NCI-H1092 treated with DMSO at 0.1 percent for 48 hours (cell line): Measurements from ENCODE around the gene KY.

ENCODE experiments used
- DNase-seq: peaks from one replicate; lab custom pipeline; 2025; lab: John Stamatoyannopoulos, UW

Gene KY

GRCh38 chr3:134667956-134668355, 17.1 kb upstream of the KY start:
- DNase-seq: no peak

DNA sequence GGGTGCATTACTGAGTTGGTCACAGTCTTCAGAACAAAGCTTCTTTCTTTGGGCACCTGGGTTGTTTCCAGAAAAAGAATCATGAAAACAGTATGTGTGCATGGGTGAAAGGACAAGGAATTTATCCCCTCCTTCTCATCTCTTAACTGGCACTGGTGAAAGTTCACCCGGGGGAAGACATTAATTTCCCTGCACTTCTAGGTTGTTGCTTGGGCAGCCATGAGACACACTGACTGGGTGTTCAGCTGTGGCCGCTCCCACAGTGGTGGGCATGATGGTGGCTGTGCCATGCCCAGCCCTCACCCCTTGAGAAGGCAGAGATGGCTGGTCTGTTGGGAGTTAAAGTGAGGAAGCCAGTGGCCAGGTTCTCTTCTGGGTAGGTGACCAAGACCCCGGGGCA, 16.6 kb upstream of the KY start:
- DNase-seq: no peak

- DNase-seq: no peak
These were observed 16.1 kb upstream of the KY start for GRCh38 chr3:134666885-134667284.

DNA sequence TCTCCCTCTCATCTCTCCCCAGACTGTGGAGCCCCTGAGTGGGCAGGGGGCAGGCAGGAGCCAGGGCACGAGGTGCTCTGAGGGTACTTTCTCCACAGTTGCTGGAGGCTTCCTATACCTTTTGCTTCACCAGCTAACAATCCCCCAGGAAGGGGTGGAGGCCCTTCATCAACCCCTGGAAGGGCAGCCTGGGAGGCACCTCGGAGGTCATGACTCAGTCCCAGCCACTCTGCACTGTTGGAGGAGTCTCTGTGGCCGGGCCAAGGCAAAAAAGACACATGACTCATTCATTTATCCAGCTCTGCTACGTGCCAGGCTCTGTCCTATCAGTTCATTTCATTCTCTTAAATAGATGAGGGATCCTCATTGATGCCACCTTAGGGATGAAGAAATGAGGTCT, 15.6 kb upstream of the KY start:
- DNase-seq: no peak

DNA sequence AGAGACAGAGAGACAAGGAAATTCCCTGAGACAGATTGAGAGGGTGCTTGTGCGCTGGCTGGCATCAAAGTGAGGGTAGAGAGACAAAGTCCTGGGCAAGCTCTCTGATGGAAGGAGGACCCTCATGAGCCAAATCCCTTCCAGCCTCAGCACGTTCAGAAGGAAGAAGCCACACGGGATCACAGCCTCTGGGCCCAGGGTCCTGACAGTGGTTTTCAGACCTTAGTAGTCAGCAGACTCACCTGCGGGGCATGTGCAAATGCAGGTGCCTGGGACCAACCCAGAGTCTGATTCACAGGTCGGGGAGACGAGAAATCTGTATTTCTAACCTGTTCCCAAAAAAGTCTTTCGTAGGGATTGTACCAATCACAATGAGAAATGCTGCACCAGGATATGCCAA, 15.2 kb upstream of the KY start:
- DNase-seq: no peak

DNA sequence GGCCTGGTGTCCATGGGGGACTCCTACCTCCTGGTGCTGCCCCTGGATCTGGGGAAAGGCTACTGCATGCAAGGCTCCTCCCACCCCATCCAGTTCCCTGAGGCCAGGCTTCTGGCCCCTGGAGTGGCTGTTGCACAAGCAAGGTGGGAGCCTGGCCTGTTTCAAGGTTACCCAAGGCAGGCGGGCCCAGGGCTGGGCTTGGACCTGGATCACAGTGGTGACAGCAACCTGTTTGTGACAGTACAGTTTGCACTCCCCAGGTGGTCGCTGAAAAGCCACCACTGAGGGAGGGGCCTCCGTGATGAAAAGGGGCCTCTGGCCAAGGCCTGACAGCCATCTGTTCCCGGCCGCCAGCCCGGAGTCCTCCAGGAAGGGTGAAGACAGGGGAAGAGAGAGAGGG, 14.4 kb upstream of the KY start:
- no peak for DNase-seq

DNA sequence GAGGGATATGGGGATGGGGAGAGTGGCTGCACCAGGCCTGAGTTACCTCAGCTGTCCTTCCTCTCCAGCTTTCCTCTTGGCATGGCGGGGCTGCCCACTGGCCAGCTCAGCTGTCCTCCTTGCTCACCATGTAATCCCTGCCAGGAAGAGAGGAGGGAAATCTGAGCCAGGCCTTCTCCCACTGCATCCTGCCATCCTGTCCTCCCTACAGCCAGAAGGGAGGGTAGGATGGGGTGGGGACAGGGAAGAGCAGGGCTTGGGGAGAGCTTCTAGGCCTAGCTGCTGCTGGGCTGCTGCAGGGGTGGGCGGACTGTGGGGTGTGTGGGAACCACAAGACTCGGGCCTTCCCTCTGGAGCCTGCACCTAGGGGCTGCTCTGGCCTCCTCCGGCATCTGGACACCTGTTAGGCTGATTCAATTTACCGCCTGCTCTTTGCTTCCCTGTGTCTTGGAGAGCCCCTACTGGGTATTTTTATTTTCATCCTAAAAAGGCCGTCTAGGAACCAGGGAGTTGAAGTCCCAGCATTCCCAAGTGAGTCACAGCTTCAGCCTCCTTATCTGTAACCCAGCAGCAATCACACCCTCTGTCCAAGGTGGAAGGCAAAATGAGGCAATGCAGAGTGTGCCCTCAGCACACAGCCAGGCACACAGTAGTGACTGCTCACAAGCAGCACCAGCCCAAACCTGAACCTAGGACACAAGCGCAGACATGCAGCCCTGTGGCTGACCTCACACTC, 13.1 kb upstream of the KY start:
- no peak for DNase-seq

DNA sequence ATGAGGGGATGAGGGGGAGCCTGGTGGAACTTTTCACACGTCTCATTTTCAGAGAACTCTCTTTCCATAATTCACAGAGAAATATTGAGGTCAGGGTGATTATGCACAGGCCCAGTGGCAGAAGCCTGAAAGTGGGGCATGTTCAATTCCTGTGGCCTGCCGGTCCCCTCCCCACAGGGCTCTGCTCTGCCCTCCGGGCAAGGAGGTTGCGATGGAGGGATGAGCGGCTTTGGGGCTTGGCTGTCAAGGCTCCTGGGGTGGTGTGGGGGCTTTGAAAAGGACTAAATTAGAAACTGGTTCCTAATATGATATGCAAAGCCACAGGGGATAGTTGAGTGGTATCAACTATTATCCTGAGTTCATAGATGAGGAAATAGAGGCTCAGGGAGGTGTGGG, 9.2 kb upstream of the KY start:
- DNase-seq: no peak

DNA sequence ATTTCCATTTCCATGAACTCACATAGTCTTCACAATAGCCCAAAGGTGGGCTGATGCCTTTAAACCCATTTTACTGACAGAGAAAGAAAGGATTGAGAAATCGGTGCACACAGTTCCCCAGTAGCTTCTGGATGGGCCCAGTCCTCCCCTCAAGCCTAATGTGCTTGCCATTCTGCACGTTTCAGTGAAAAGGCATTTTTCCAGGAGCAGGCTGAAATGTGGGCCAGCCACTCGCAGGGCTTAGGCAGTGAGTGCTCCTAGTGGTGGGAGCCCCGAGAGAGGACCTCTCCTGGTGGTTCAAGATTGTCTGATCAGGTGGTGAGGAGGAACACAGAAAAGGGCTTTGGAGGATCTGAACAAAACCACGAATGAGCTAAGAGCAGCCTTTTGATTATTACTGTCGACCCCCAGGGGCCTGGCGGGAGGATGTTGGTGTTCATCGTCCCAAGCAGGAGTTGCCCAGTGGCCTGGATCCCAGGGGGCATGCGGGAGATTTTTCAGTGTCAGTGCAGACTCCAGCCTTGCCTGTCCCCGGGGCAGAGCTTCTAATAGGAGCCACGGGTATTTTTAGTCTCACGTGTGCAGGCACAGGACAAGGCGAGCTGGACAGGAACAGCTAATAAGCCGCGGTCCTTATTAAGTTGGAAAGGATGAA, 8.7 kb upstream of the KY start:
- DNase-seq: no peak

GRCh38 chr3:134658555-134658954, 7.7 kb upstream of the KY start:
- no peak for DNase-seq

DNA sequence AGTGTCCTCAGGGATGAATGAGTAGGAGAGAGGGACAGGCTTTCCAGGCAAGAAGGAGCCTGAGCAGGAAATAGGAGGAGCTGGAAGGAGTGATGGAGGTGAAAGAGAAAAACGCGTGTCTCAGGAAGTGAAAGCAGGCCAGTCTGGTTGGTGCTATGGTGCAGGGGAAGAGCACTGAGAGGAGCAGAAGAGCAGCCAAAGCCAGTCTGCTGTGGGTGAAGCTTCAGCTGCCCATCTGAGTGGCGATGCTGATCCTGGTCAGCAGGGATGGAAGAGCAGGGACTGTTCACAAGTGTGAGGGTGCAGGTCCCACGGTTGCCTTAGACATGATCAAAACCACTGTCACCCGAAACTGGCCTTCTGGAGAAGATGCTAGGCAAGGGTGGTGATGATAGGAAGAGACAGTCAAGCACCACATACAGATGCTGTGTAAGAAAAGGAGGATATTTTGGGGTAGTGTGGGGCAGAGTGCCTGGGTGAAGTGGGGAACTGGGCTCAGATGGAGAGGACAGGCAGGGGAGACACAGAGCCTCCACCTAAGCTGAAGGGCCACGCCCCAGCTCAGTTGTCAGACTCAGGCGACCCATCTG, 5.5 kb upstream of the KY start:
- DNase-seq: no peak

GRCh38 chr3:134655706-134656105, 4.9 kb upstream of the KY start:
- DNase-seq: no peak

DNA sequence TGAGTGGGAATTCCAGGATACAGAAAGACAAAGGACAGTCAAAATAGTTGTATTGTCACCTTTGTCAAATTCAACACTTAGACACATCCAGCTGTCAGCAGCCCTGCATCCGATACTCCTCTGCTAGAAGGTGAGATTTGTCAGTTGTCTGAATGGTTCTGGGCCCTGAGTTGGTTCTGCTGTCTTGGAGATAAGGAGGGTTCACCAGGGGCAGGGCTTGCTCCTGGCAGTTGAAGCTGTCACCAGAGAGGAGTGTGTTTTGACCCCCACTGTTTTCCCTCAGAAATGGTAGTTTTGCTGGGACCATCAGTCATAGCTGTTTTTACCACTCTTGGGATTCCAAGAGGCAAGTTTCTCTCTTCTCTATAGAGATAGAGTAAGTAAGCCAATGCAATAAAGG, 3.2 kb upstream of the KY start:
- no peak for DNase-seq

DNA sequence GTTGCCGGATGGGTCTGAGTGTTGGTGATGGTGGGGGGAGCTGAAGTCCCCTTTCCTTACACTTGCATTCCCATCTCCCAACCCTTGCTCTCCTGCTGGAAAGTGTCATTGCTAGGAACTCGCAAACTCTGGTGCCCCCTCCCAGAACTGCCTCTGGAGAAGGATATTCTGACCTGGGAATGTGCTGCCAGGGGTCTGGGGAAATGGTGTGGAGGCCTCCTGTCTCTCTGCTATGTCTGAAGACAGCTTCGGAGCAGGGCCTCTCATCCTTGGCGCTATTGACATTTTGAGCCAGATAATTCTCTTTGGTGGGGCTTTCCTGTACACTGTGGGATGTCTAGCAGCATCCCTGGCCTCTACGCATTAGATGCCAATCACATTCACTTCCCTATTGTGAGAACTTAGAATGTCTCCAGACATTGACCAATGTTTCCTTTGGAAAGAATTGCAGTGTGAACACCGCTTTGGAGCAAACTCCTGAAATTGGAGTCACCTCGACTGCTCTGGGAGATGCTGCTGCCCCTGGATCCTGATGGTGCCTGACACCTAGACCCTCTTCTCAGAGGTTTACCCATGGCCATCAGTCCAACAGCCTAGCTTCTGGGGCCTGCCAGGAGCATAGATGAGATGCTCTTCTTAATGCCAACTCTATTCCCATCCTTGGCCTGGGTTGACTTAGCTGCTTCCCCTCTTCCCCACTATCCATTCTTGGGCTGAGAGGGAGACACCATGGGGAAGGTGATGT, 2.2 kb upstream of the KY start:
- DNase-seq: no peak

- peak; percentile 13 for DNase-seq
These were observed 1.6 kb upstream of the KY start for GRCh38 chr3:134652409-134652831.

GRCh38 chr3:134651347-134652041, 672 bp upstream of the KY start:
- peak; percentile 3 for DNase-seq

DNA sequence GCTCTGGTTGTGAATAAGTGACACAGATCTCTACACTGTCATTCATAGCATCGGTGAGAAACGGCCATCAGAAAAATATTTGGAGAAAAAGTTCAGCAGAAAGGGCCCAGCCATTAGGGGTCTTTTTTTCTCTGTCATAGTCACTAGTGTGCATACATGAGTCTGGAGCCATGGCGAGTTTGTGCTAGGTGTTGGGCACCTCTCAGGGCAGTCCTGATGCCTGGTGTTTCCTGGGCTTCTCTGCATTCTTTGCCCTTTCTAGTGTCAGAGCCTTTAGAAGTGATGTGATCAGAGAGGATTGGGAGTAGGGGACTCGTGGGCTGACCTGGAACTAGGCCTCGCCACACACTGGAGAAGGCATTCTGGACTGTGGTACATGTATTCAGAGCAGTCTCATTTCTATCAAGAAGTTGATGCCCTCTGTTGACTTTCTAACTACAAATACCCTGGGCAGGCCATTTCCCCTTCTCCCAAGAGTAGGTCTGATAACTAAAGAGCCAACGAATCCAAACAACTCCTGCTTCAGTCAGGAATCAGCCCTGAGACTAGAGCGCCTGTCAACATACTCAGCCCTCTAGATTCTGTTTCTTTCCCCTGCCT, 1.6 kb downstream of the KY start:
- no peak for DNase-seq

- no peak for DNase-seq
These were observed 2.7 kb downstream of the KY start for GRCh38 chr3:134647902-134648760.

DNA sequence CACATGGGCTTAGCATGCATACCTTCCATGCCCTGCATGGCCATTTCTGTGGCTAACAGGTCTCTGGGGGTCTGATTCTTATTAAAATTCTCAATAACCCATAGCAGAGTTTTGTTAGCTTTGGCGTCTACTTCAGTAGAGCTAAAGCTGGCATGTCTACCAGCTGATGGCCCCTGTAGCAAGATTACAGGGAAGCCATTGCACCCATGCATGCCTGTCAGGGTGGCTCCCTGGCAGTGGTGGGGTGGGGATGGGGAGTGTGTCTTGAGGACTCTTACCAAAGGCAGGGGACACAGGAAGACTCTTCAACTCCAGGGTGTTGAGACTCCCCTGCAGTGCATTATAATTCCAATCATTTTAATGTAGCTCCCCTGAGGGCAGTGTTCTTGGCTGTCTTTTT, 4.7 kb downstream of the KY start:
- DNase-seq: no peak

- DNase-seq: no peak
These were observed 5.3 kb downstream of the KY start for GRCh38 chr3:134645515-134645914.
